Thyroid gland (tissue), 4 donors: Measurements from ENCODE around the gene CLRN3.

Experiments
- CTCF ChIP-seq, 6 experiments: fragments of 200-600 bp in 3 of 6; fragments of 450-650 bp in 3 of 6; sonication (generic) in 3 of 6; IDR thresholded peaks; one replicate each; pipeline ENCODE4 v1.5.1; 2016 to 2019; ENCODE audit warnings: antibody characterized with exemption in 6 of 6, mild to moderate bottlenecking in 2 of 6, inconsistent platforms in 1 of 6, moderate library complexity in 1 of 6
- POLR2A ChIP-seq, 2 donors: fragments of 450-650 bp; IDR thresholded peaks; one replicate each; pipeline ENCODE4 v1.6.1; 2017; ENCODE audit warnings: antibody characterized with exemption in 2 of 2, mild to moderate bottlenecking in 2 of 2, moderate library complexity in 1 of 2

GRCh38 chr10:127911218-127911866 lies 18.6 kb upstream of the CLRN3 start:
- TF ChIP-seq CTCF (IDR thresholded peaks at IDR 0.05), result no peak
- TF ChIP-seq POLR2A (IDR thresholded peaks at IDR 0.05), result no peak
